GM23338 (cell line): ENCODE measurements around the gene FANCG. TPM values are rescaled to one million over a fixed set of nuclear protein-coding genes. Genes with fewer than 3 reads are reported as not detected.

Source experiments
- ATAC-seq: fragments of 200-7000 bp; cut with Tn5 transposase; 3 replicates; pipeline ENCODE4 v1.9.1; 2020
- DNase-seq: peaks from one replicate; pipeline ENCODE4 v3.0.0-alpha.2; 2015; ENCODE audit warnings: low spot score
- H2AFZ ChIP-seq: fragments of 200-600 bp; sonication (generic); 2 replicates; pipeline ENCODE4 v1.8.0; 2016; ENCODE audit warnings: antibody characterized with exemption, mild to moderate bottlenecking, moderate library complexity
- H3F3A ChIP-seq: fragments of 200-600 bp; sonication (generic); replicated peaks from 2 replicates; pipeline ENCODE4 v1.8.0; 2017; ENCODE audit warnings: antibody characterized with exemption, mixed run types, low read depth
- H3K27ac ChIP-seq: fragments of 200-600 bp; sonication (generic); 2 replicates; pipeline ENCODE4 v1.6.1; 2016; ENCODE audit warnings: low read depth
- H3K27me3 ChIP-seq: fragments of 200-600 bp; sonication (generic); 2 replicates; pipeline ENCODE4 v1.8.0; 2016; ENCODE audit warnings: mild to moderate bottlenecking, mixed run types, moderate library complexity; ENCODE audit not compliant: insufficient read depth
- H3K36me3 ChIP-seq: fragments of 200-600 bp; sonication (generic); 2 replicates; pipeline ENCODE4 v1.8.0; 2016; ENCODE audit warnings: mild to moderate bottlenecking; ENCODE audit not compliant: insufficient read depth
- H3K4me1 ChIP-seq: fragments of 200-600 bp; sonication (generic); 2 replicates; pipeline ENCODE4 v1.8.0; 2016; ENCODE audit warnings: mild to moderate bottlenecking, moderate library complexity; ENCODE audit not compliant: insufficient read depth
- H3K4me2 ChIP-seq: fragments of 200-600 bp; sonication (generic); 2 replicates; pipeline ENCODE4 v1.7.1; 2017; ENCODE audit warnings: mixed run types
- H3K4me3 ChIP-seq: fragments of 200-600 bp; sonication (generic); 2 replicates; pipeline ENCODE4 v1.6.1; 2016; ENCODE audit warnings: mixed run types
- H3K79me2 ChIP-seq: fragments of 200-600 bp; sonication (generic); replicated peaks from 2 replicates; pipeline ENCODE4 v1.8.0; 2017; ENCODE audit warnings: mild to moderate bottlenecking; ENCODE audit not compliant: insufficient read depth
- H3K9me2 ChIP-seq: fragments of 200-600 bp; sonication (generic); 2 replicates; pipeline ENCODE4 v1.8.0; 2017; ENCODE audit not compliant: insufficient read depth
- H4K20me1 ChIP-seq: fragments of 200-600 bp; sonication (generic); replicated peaks from 2 replicates; pipeline ENCODE4 v1.8.0; 2017; ENCODE audit warnings: mild to moderate bottlenecking; ENCODE audit not compliant: insufficient read depth
- H3K27ac Mint-ChIP-seq: 2 replicates; pipeline ENCODE4 v1.8.0; 2020; ENCODE audit warnings: inconsistent platforms, mild to moderate bottlenecking, moderate library complexity, mixed read lengths
- H3K27me3 Mint-ChIP-seq: 3 replicates; pipeline ENCODE4 v1.8.0; 2022; ENCODE audit warnings: low read depth, mild to moderate bottlenecking, moderate library complexity, mixed read lengths, inconsistent platforms; ENCODE audit not compliant: insufficient read depth, poor library complexity
- H3K36me3 Mint-ChIP-seq: 3 replicates; pipeline ENCODE4 v1.8.0; 2021; ENCODE audit warnings: low read depth, mild to moderate bottlenecking, inconsistent platforms, moderate library complexity, mixed read lengths
- H3K4me1 Mint-ChIP-seq: 3 replicates; pipeline ENCODE4 v1.8.0; 2020; ENCODE audit warnings: mild to moderate bottlenecking, inconsistent platforms, mixed read lengths
- H3K4me3 Mint-ChIP-seq: 3 replicates; pipeline ENCODE4 v1.8.0; 2021; ENCODE audit warnings: moderate library complexity, mild to moderate bottlenecking, inconsistent platforms, mixed read lengths
- H3K9me3 Mint-ChIP-seq: 3 replicates; pipeline ENCODE4 v1.8.0; 2020; ENCODE audit warnings: moderate library complexity, mild to moderate bottlenecking, inconsistent platforms, mixed read lengths
- CREB1 ChIP-seq: fragments of 250-450 bp; sonication (Bioruptor Pico); IDR thresholded peaks from 2 replicates; pipeline ENCODE4 v1.5.0; 2020; ENCODE audit warnings: low read depth, mild to moderate bottlenecking, moderate library complexity
- CTCF ChIP-seq, 2 experiments: fragments of 200-600 bp in 1 of 2; sonication (generic) in 1 of 2; conservative IDR thresholded peaks; 2 replicates each; pipeline versions ENCODE4 v1.5.1 to v1.6.1; 2016 to 2017; ENCODE audit warnings: antibody characterized with exemption in 2 of 2, low read depth in 2 of 2, mild to moderate bottlenecking in 2 of 2, moderate library complexity in 1 of 2
- ETS1 ChIP-seq: IDR thresholded peaks from 2 replicates; pipeline ENCODE4 v1.6.1; 2016; ENCODE audit warnings: antibody characterized with exemption
- EZH2 ChIP-seq: fragments of 200-600 bp; sonication (generic); IDR thresholded peaks from one replicate; pipeline ENCODE4 v1.8.0; 2017; ENCODE audit warnings: antibody characterized with exemption, mild to moderate bottlenecking, low read depth; ENCODE audit not compliant: unreplicated experiment
- EZH2phosphoT487 ChIP-seq: fragments of 200-600 bp; sonication (generic); IDR thresholded peaks from one replicate; pipeline ENCODE4 v1.8.1; 2018; ENCODE audit warnings: antibody characterized with exemption; ENCODE audit not compliant: unreplicated experiment
- JUNB ChIP-seq: IDR thresholded peaks from one replicate; pipeline ENCODE4 v1.6.1; 2016; ENCODE audit warnings: antibody characterized with exemption; ENCODE audit not compliant: unreplicated experiment
- POLR2AphosphoS5 ChIP-seq: IDR thresholded peaks from 2 replicates; pipeline ENCODE4 v1.6.1; 2016; ENCODE audit warnings: antibody characterized with exemption, low read depth
- REST ChIP-seq: IDR thresholded peaks from one replicate; pipeline ENCODE4 v1.6.1; 2018; ENCODE audit warnings: antibody characterized with exemption; ENCODE audit not compliant: unreplicated experiment
- STAT1 ChIP-seq: IDR thresholded peaks from one replicate; pipeline ENCODE4 v1.6.1; 2016; ENCODE audit warnings: antibody characterized with exemption; ENCODE audit not compliant: unreplicated experiment
- ZNF331 ChIP-seq: fragments of 250-450 bp; sonication (Bioruptor Pico); IDR thresholded peaks from 2 replicates; pipeline ENCODE4 v1.5.0; 2020; ENCODE audit warnings: low read depth, mild to moderate bottlenecking, moderate library complexity
- polyA plus RNA-seq: library from polyadenylated mRNA; unstranded; fragments of >200 nt; fragmentation: Nextera tagmentation; extraction: Ambion mirVana; gene quantifications from 2 replicates; pipeline ENCODE4 v1.2.1, GENCODE V29; 2016
- total RNA-seq: library from RNA; depleted of rRNA; stranded (reverse); fragments of >200 nt; shearing (Covaris generic); gene quantifications from 2 replicates; pipeline ENCODE4 v1.2.3, GENCODE V29; 2014

The FANCG gene
- total and polyA plus RNA-seq, 2 experiments from 2014 or later = 53.8 to 56.2 TPM

- Mint-ChIP-seq H3K27me3 (peaks cover 9% of the 10 kb centered on the region), H3K27ac (peak overlapping the region; percentile 97), H3K4me3 (peak overlapping the region; percentile 98), H3K9me3 (0 out of 3 replicates have a peak, but pooled peaks cover 2% of the 10 kb centered on the region), H3K4me1 (peaks cover 35% of the 10 kb centered on the region), H3K36me3 (peaks cover 78% of the 10 kb centered on the region)
- H4K20me1 ChIP-seq = peaks cover 31% of the 10 kb centered on the region
- H3K27me3 ChIP-seq = no peaks in the 10 kb centered on the region
- peak overlapping the region; percentile 37 for H3K4me3 ChIP-seq
- no peak for DNase-seq
- peaks cover 7% of the 10 kb centered on the region for H3F3A ChIP-seq
- H2AFZ ChIP-seq = no peak overlapping the region
- H3K79me2 ChIP-seq = peaks cover 48% of the 10 kb centered on the region
- peak overlapping the region; percentile 53 for H3K27ac ChIP-seq
- no peak for ATAC-seq
- peak overlapping the region; percentile 50 for H3K4me2 ChIP-seq
- H3K36me3 ChIP-seq = peaks cover 8% of the 10 kb centered on the region
- H3K9me2 ChIP-seq = no peaks in the 10 kb centered on the region
- TF ChIP-seq ZNF331 (CRISPR knock-in tag) (no peak), EZH2 (no peak), CTCF (conservative IDR thresholded peaks at IDR 0.05; ENCODE audit: low read depth in 2 of 2) (no peak), EZH2phosphoT487 (no peak), ETS1 (no peak)
- H3K4me1 ChIP-seq = peaks cover 15% of the 10 kb centered on the region
Observed at GRCh38 chr9:35073279-35073612, 6.5 kb downstream of the FANCG start.

- peak within 1 kb of the TSS; percentile 98 for H3K4me3 Mint-ChIP-seq
- TF ChIP-seq CTCF (conservative IDR thresholded peaks at IDR 0.05; ENCODE audit: low read depth in 2 of 2) = no peak
- no peak for TF ChIP-seq JUNB
- no peak for TF ChIP-seq EZH2
- TF ChIP-seq REST = no peak
- TF ChIP-seq STAT1 = no peak
- TF ChIP-seq POLR2AphosphoS5 = peak; percentile 96
- no peak for TF ChIP-seq EZH2phosphoT487
- peak; percentile 90 for TF ChIP-seq CREB1 (CRISPR knock-in tag)
- H3K27me3 Mint-ChIP-seq = peaks cover 11% of the 10 kb centered on the region
- H3K9me2 ChIP-seq = no peaks in the 10 kb centered on the region
- H3K36me3 Mint-ChIP-seq = peaks cover 80% of the 10 kb centered on the region
- H3K4me3 ChIP-seq = peak within 1 kb of the TSS; percentile 99
- H3K27ac Mint-ChIP-seq = peak within 1 kb of the TSS; percentile 98
- peaks cover 15% of the 10 kb centered on the region for H3K4me1 ChIP-seq
- peaks cover 30% of the 10 kb centered on the region for H3K4me1 Mint-ChIP-seq
- peak within 1 kb of the TSS; percentile 96 for H3K4me2 ChIP-seq
- H3F3A ChIP-seq = peaks cover 7% of the 10 kb centered on the region
- ATAC-seq (peak; percentile 86), DNase-seq (peak; percentile 100)
- peaks cover 37% of the 10 kb centered on the region for H4K20me1 ChIP-seq
- H3K9me3 Mint-ChIP-seq = 0 out of 3 replicates have a peak, but pooled peaks cover 2% of the 10 kb centered on the region
- H3K27ac ChIP-seq = peak within 1 kb of the TSS; percentile 85
- H3K79me2 ChIP-seq = peaks cover 48% of the 10 kb centered on the region
- peaks cover 13% of the 10 kb centered on the region for H3K36me3 ChIP-seq
- H2AFZ ChIP-seq = no peak within 1 kb of the TSS
- H3K27me3 ChIP-seq = no peaks in the 10 kb centered on the region
Observed at GRCh38 chr9:35072461-35073278, 7.1 kb downstream of the FANCG start, which contains the start of gene VCP. Gene VCP (minus strand): TSS chr9:35072625. CDS start chr9:35072353, 272 bp downstream.
